ENCODE results near the gene HOXA7.

- TF ChIP-seq SUPT20H (IDR thresholded peaks at IDR 0.05; ENCODE audit: borderline replicate concordance, control insufficient read depth, low read depth, low read length) (no peak), CTCF (IDR thresholded peaks at IDR 0.05 in 2 of 3, conservative IDR thresholded peaks at IDR 0.05 in 1 of 3; ENCODE audit: control insufficient read depth in 2 of 3, extremely low read depth in 1 of 3, insufficient read depth in 1 of 3, low read depth in 3 of 3, low read length in 3 of 3) (no peak), JUND (IDR thresholded peaks at IDR 0.05; ENCODE audit: low read depth, low read length) (no peak), IRF4 (IDR thresholded peaks at IDR 0.05; ENCODE audit: low read depth, low read length) (no peak), TAF1 (IDR thresholded peaks at IDR 0.05; ENCODE audit: borderline replicate concordance, low read depth, low read length) (no peak), USF1 (IDR thresholded peaks at IDR 0.05; ENCODE audit: borderline replicate concordance, extremely low read length, insufficient read depth, low read depth, low read length) (no peak), POLR2AphosphoS5 (IDR thresholded peaks at IDR 0.05; ENCODE audit: low read length) (no peak), RCOR1 (conservative IDR thresholded peaks at IDR 0.05; ENCODE audit: low read depth, low read length) (no peak), MXI1 (IDR thresholded peaks at IDR 0.05; ENCODE audit: low read depth, low read length) (no peak), FOXK2 (IDR thresholded peaks at IDR 0.05) (no peak), POLR2A (IDR thresholded peaks at IDR 0.05; ENCODE audit: low read depth, low read length) (no peak)
These were observed 49.6 kb downstream of the HOXA7 start for GRCh38 chr7:27106901-27107240.
